H1 (cell line): ENCODE data around the gene SERPINE3. TPM values are rescaled to one million over a fixed set of nuclear protein-coding genes. Genes with fewer than 3 reads are reported as not detected.

Source experiments
- FOSL1 ChIP-seq: IDR thresholded peaks from 2 replicates; pipeline ENCODE4 v1.6.1; 2011; ENCODE audit warnings: mild to moderate bottlenecking, low read depth, low read length, moderate library complexity; ENCODE audit not compliant: insufficient read depth
- JUND ChIP-seq: IDR thresholded peaks from 2 replicates; pipeline ENCODE4 v1.6.1; 2011; ENCODE audit warnings: mild to moderate bottlenecking, improper control_type of control experiment, low read length
- SIRT6 ChIP-seq: IDR thresholded peaks from one replicate; pipeline ENCODE4 v1.7.1; 2012; ENCODE audit warnings: low read length, inconsistent platforms
- polyA plus RNA-seq, 7 experiments: library from polyadenylated mRNA; depleted of rRNA in 3 of 7; stranded (reverse) in 5 of 7; unstranded in 2 of 7; fragments of >200 nt in 5 of 7; fragments of 200-250 nt in 2 of 7; gene quantifications; 1 replicate in 5 of 7; 2 replicates in 1 of 7; 4 replicates in 1 of 7; pipeline versions ENCODE4 v1.2.1 to v1.2.3, GENCODE V29; 2011 to 2013; ENCODE audit warnings: missing spikeins in 2 of 7, mixed read lengths in 2 of 7
- total RNA-seq: library from RNA; stranded (reverse); fragmentation: NEBNext Ultra II Directional; extraction: Animal tissue kit (Norgen Biotek cat#: 25700); gene quantifications from 2 replicates; pipeline ENCODE4 v1.2.1, GENCODE V29; 2021
- TF ChIP-seq, protein P1 (sequence below): fragments of 300-600 bp; sonication (generic); IDR thresholded peaks from 2 replicates; pipeline ENCODE4 v1.7.1; 2012; ENCODE audit warnings: low read length, moderate library complexity, mild to moderate bottlenecking, inconsistent platforms; ENCODE audit not compliant: insufficient replicate concordance

SERPINE3 gene
- total and polyA plus RNA-seq, 2 of the 8 experiments (the other 6 are each of a cell fraction or from before 2014, with no cell fraction given) = 0.34 to 1.0 TPM

DNA sequence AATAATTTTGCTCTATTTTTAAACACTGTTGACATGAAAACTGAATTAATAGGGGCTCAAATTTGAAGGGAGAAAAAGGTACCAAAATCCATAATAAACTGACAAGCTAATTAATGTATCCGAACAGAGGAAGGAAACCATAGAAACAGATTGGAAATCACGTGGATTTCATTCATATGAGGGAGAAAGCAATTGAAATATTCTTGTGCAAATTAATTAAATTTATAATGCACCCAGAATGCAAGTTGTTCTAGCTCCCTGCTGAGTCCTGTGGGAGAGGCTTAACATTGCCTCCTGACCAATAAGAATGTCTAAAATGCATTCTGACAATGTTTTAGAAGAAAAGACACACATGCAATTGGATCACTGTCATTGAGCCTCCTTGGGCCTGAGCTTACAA, 17.7 kb upstream of the SERPINE3 start (continued):
- TF ChIP-seq, protein P1, sequence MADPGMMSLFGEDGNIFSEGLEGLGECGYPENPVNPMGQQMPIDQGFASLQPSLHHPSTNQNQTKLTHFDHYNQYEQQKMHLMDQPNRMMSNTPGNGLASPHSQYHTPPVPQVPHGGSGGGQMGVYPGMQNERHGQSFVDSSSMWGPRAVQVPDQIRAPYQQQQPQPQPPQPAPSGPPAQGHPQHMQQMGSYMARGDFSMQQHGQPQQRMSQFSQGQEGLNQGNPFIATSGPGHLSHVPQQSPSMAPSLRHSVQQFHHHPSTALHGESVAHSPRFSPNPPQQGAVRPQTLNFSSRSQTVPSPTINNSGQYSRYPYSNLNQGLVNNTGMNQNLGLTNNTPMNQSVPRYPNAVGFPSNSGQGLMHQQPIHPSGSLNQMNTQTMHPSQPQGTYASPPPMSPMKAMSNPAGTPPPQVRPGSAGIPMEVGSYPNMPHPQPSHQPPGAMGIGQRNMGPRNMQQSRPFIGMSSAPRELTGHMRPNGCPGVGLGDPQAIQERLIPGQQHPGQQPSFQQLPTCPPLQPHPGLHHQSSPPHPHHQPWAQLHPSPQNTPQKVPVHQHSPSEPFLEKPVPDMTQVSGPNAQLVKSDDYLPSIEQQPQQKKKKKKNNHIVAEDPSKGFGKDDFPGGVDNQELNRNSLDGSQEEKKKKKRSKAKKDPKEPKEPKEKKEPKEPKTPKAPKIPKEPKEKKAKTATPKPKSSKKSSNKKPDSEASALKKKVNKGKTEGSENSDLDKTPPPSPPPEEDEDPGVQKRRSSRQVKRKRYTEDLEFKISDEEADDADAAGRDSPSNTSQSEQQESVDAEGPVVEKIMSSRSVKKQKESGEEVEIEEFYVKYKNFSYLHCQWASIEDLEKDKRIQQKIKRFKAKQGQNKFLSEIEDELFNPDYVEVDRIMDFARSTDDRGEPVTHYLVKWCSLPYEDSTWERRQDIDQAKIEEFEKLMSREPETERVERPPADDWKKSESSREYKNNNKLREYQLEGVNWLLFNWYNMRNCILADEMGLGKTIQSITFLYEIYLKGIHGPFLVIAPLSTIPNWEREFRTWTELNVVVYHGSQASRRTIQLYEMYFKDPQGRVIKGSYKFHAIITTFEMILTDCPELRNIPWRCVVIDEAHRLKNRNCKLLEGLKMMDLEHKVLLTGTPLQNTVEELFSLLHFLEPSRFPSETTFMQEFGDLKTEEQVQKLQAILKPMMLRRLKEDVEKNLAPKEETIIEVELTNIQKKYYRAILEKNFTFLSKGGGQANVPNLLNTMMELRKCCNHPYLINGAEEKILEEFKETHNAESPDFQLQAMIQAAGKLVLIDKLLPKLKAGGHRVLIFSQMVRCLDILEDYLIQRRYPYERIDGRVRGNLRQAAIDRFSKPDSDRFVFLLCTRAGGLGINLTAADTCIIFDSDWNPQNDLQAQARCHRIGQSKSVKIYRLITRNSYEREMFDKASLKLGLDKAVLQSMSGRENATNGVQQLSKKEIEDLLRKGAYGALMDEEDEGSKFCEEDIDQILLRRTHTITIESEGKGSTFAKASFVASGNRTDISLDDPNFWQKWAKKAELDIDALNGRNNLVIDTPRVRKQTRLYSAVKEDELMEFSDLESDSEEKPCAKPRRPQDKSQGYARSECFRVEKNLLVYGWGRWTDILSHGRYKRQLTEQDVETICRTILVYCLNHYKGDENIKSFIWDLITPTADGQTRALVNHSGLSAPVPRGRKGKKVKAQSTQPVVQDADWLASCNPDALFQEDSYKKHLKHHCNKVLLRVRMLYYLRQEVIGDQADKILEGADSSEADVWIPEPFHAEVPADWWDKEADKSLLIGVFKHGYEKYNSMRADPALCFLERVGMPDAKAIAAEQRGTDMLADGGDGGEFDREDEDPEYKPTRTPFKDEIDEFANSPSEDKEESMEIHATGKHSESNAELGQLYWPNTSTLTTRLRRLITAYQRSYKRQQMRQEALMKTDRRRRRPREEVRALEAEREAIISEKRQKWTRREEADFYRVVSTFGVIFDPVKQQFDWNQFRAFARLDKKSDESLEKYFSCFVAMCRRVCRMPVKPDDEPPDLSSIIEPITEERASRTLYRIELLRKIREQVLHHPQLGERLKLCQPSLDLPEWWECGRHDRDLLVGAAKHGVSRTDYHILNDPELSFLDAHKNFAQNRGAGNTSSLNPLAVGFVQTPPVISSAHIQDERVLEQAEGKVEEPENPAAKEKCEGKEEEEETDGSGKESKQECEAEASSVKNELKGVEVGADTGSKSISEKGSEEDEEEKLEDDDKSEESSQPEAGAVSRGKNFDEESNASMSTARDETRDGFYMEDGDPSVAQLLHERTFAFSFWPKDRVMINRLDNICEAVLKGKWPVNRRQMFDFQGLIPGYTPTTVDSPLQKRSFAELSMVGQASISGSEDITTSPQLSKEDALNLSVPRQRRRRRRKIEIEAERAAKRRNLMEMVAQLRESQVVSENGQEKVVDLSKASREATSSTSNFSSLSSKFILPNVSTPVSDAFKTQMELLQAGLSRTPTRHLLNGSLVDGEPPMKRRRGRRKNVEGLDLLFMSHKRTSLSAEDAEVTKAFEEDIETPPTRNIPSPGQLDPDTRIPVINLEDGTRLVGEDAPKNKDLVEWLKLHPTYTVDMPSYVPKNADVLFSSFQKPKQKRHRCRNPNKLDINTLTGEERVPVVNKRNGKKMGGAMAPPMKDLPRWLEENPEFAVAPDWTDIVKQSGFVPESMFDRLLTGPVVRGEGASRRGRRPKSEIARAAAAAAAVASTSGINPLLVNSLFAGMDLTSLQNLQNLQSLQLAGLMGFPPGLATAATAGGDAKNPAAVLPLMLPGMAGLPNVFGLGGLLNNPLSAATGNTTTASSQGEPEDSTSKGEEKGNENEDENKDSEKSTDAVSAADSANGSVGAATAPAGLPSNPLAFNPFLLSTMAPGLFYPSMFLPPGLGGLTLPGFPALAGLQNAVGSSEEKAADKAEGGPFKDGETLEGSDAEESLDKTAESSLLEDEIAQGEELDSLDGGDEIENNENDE = no peak
- TF ChIP-seq SIRT6 = no peak
- no peak for TF ChIP-seq FOSL1
- TF ChIP-seq JUND = no peak
